ENCODE data around the gene RABIF. TPM values are rescaled to one million over a fixed set of nuclear protein-coding genes. Genes with fewer than 3 reads are reported as not detected.

The RABIF gene
- total RNA-seq (2014; rRNA removed; shearing (Covaris generic)), result 5.5 and 7.5 TPM in 2 replicates

GRCh38 chr1:202888531-202889360, at the start of gene RABIF:
Gene RABIF (minus strand): TSS chr1:202889149. CDS start chr1:202889098, 51 bp downstream.

DNA sequence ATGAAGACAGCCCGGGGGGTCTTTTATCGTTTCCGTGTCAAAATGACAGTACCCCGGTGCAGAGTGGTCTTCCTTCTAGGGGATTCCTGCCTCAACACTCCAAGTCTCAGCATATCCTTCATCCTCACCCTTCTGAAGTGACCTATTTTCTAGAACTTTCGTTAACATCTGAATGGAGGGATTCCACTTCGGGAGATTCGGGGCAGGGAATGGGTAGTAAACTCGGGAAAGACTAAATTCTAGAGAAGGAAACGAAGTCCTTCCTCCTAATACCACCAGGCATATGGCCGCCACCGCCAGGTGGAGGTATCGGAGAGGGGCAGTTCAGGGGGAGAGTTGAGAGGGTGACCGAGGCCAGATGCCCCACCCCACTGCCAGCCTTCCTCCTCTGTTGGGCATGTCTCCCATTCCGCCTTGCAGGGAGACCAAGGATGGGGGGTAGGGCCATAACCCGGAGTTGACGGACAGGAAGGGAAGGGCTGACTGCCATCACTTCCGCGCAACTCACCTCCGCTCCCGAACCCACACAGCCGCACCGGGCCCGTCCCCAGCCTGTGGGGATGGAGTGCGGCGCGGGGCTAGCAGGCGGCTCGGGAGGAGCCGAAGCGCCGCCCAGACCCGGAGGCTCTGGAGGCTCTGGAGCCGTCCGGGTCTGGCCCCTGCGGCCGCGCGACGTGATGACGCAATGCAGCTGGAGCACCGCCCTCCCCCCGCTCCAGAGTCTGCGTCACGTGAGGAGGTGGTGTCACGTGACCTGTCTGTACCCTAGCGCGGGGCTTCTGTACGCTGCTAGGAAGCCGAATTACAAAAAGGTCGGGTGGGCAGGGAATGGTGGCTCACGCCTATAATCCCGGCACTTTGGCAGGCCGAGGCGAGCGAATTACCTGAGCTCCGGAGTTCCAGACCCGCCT, 37.9 kb upstream of the RABIF start, which contains the start of gene KLHL12:
TSS of gene KLHL12 (minus strand) at position 654 of the 911 bp plus-strand sequence. CDS start 2,072 bp downstream, outside the sequence.

Small RNA genes lying within 50 kb of the gene (small RNA-seq; reads per million reads assigned to genes)
- gene RF00019, result not detected

Other genes with a start within 250 kb of the RABIF start
- not detected in 2 replicates for gene SYT2, start 178.7 kb downstream of the RABIF start, total RNA-seq (2014; rRNA removed; shearing (Covaris generic))
- gene KDM5B, start 80.7 kb downstream of the RABIF start, total RNA-seq (2014; rRNA removed; shearing (Covaris generic)), result 65.3 and 68.1 TPM in 2 replicates
- gene PCAT6, start 78.2 kb downstream of the RABIF start, total RNA-seq (2014; rRNA removed; shearing (Covaris generic)), result not detected in 2 replicates
- gene KLHL12, start 38.1 kb upstream of the RABIF start, total RNA-seq (2014; rRNA removed; shearing (Covaris generic)), result 31.4 and 33.0 TPM in 2 replicates
- 159 and 161 TPM in 2 replicates for gene ADIPOR1, start 69.2 kb upstream of the RABIF start, total RNA-seq (2014; rRNA removed; shearing (Covaris generic))
- 25.3 and 32.5 TPM in 2 replicates for gene CYB5R1, start 78.1 kb upstream of the RABIF start, total RNA-seq (2014; rRNA removed; shearing (Covaris generic))
- gene TMEM183A, start 118.2 kb upstream of the RABIF start, total RNA-seq (2014; rRNA removed; shearing (Covaris generic)), result 96.8 and 102 TPM in 2 replicates
- 2.3 and 3.5 TPM in 2 replicates for gene PPFIA4, start 137.3 kb upstream of the RABIF start, total RNA-seq (2014; rRNA removed; shearing (Covaris generic))
- not detected in 2 replicates for gene MYOG, start 196.9 kb upstream of the RABIF start, total RNA-seq (2014; rRNA removed; shearing (Covaris generic))
- 5.5 and 7.1 TPM in 2 replicates for gene ADORA1, start 238.6 kb upstream of the RABIF start, total RNA-seq (2014; rRNA removed; shearing (Covaris generic))

Measured in A375 (cell line).